NCI-H524 (cell line): ENCODE results near the gene SGMS1.
A peak's percentile ranks its signal among the peaks of the same experiment; 100 is the strongest.

Source experiments
- DNase-seq, 2 experiments: peaks; one replicate each; lab custom pipeline; 2025; lab: John Stamatoyannopoulos, UW

The SGMS1 gene

DNA sequence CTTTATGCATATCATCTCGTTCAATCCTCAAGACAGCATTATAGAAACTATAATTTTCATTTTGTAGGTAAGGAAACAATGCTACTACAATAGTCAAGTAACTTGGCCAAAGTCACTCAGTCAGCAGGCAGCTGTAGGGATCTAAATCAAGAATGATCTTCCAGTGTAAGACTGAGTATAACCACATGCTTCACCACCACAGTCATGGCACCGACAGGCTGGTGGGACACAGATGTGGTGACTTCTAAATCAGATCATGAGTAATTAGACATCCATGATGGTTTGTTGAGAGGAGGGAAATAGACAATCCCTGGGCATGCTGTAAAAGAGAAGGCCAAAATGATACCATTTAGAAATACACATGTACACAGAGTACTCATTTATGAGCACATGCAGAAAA, 288.4 kb downstream of the SGMS1 start:
- no peak for DNase-seq

DNA sequence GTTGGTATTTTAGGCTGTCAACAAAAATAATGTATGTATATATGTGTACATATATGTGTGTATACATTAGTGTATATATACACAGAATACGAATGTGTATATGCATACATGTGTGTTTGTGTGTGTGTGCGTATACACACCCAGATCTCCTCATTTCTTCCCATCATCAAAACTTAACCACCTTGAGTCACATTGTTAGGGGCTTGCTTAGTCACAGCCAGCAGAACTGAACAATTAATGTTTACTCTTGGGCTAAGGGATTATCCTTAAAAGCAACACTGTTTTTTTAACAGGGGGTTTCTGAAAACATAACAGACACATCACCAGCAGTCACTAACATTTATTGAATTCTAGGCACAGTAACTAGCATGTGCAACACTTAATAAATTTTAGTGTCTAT, 289.5 kb downstream of the SGMS1 start:
- no peak for DNase-seq

DNA sequence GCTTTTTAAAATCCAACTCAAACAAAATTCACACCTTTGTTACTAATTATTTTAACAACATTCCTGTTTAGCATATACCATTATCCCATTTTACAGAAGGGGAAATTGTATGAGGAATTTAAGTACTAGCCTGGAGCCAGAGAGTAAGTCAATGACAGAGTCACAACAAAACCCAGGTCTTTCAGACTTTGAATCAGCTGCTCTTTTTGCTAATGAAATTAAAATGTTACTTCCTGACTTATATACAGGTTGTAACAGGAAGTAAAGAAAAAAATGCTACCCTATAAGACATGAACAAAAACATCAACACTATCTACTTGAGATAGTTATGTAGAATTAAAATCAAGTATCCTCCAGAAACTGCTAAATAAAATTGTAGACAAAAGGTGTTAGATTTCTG, 289.9 kb downstream of the SGMS1 start:
- DNase-seq, result no peak

DNA sequence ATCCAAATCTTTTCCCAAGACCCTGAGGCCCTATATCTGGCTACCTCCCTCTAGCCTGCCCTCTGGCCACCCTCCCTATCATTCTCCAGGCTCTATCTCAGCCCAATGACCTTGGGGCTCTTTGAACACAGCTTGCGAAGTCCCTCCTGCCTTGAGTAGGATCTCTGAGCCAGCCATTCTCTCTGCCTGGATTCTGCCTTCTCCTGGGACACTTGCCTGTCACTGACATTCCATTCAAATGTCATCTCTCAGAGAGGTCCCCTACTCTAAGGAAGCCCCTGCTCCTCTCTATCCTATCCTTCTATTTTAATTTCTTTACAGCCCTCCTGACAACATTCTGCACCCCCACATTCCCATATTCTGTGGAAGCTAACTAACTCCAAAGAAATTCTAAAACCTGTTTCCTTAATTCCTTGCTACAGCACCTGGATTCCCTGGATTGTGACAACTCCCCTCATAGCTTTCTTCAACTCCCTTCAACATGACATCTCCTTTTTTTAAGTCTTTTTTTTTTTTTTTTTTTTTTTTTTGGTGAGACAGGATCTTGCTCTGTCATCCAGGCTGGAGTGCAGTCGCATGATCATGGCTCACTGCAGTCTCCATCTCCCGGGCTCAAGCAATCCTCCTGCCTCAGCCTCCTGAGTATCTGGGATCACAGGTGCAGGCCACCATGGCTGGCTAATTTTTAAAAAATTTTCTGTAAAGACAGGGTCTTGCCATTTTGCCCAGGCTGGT, 291.5 kb downstream of the SGMS1 start:
- DNase-seq, result no peak

DNA sequence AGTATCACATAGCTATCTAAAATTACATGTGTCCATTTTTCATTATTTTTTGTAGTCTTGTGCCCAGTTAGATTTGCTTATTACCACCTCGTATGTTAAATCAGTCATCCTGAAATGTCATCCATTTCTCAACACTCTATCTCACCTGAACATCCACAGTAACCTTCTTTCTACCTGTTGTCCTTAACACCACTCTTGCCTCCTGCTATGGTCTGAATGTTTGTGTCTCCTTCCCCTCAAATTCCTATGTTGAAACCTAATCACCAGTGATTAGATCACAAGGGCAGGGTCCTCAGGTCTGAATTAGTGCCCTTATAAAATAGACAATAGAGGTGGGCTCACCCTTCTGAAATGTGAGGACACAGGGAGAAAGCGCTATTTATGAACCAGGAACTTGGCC, 292.3 kb downstream of the SGMS1 start:
- no peak for DNase-seq

DNA sequence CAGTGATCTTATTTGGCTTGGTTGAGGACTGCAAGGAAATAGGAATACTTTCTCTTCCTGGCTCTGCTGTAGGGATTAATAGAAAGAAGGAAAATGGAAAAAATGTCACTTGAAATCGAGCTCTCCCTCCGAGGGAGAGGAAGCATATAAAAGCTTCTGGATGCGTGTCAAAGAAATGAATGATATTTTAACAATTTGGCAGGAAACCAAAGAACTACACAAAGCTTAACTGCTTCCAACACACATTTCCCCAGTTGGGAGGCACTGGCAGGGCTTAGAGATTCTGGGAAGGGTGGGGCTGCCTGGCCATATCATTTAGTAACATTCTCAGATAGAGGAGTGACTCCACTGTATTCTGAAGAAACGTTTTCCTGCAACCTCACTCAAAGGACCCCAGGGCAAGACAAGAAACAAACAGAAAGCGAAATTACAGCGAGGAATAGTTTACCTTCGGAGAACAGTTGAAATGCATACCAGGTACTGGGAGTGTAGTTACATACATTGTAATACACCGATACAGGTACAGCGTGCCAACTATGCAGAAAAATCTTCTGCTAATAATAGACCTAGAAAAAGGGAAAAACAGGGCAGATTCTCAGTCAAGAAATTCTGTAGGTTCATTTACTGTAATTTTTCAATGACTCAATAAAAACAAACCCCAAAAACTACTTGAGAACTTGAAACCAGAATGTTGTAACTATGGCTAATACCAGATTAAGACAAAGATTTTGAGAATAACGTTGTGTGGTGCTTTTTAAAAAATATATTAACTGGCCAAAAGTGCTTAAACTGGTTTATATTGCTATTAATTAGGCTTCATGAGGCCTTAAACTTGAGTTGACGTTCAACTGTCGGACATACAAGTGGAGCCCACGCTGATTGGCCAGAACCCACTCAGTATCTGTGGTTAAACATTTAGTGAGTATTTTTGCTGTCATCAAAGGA, 296.7 kb downstream of the SGMS1 start:
- no peak for DNase-seq

DNA sequence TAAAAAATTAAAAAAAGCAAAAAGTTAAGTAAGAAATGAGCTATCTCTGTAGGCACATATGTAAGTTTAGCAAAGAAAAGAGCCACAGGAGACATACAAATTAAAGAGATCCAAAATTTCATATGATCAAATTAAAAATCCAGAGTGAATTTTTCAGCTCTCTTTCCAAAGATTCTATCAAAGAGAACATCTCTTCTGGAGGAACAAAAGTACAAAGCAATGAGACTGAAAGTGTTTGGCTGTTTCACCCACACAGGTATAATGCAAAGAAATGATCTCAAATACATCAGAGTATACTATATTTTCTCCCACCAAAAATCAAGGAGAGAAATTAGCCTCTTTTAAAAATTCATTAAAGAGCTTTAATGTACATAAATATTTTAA, 297.6 kb downstream of the SGMS1 start:
- no peak for DNase-seq

DNA sequence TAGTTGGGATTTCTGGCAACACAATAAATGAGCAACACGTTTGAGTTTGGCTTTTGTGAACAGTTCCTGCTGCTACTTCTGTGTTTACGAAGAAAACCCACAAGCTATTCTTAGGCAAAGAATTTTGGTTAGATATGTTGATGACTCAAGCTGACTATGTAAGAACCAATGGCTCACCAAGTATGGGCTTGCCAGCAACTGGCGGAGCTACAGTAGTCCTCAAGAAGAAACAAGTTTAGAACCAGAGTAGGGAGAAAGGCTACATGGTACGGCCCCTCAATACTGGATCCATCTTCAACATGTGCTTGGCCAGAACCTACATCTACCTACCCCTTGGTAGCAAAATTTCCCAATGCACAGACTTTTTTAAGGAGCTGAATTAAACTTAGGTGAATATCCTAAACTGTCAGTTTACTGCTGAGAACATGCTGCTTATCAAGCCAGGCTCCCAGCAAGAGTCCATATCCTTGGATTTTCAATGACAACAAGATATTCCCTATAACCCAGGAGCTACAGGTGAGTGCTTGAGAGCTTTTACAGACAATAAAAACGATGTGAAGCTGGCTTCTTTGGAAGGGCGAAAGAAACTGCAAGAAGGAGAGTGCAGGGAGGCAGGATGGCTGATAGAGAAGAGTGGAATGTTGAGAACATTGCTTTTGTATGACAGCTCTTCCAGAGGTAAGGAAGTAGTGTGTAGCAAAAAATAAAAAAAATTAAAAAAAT, 298.1 kb downstream of the SGMS1 start:
- no peak for DNase-seq

DNA sequence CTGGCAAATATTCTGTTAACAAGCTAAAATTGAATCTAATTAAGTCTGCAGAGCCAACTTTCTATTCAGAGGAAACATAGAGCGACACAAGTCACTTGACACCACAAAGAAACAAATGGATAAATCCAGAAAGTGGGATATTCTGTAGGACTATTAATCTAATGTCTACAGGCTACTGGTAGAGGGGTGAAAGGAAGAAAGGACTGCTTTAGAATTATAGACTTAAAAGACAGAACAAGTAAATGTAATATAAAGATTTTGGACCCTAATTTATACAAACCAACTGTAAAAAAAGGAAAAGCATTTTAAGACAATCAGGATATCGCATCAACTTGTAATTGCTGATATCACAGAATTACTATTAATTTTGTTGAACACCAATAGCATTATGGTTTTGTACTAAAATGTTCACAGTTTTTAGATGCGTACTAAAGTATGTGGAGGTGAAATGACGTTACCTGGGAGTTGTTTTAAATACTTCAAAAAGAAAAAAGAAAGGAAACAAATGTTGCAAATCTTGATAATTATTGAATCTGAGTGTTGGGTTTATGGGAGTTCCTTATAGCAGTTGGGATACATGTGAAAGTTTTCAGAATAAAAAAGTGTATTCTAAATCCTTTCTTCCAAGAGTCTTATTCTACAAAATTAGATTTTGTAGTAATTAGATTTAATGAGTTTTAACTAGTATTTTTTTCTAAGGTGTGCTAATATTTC, 298.9 kb downstream of the SGMS1 start:
- DNase-seq, result no peak

DNA sequence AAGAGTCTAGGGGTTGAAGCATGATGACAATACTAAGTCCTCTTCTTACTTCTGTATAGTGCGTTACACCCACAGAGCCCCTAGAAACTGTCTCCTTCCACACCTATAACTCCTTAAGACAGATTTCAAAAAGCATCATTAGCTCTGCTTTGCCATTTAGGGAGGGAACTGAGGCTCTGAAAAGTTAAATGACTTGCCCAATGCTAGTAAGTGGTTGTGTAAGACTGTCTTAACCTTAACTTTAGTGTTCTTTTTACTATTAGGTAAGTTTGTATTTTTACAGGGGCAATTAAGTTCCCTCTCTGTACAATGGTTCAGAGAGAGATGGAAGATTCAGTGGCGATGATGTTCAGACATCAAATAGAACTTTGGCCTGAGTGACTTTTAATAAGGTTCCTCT, 299.7 kb downstream of the SGMS1 start:
- DNase-seq, result no peak

DNA sequence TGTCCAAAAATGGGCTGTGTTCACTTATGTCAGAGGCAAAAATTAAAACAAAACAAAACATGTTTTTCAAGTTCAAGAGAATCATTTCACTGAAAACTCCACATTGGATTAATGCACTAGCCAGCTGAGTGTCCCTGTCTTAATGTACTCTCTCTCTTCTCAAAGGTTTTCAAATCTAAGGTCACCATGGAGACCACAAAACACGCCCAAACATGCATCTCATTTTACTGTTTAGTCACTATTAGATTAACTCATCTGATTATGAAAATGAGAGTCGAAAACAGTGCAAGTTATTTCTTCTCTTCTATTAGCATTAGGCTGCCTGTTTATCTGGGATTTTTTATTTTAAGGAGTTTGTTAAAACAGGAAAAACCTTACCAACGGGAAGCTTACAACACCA, 301.7 kb downstream of the SGMS1 start:
- DNase-seq, result no peak

DNA sequence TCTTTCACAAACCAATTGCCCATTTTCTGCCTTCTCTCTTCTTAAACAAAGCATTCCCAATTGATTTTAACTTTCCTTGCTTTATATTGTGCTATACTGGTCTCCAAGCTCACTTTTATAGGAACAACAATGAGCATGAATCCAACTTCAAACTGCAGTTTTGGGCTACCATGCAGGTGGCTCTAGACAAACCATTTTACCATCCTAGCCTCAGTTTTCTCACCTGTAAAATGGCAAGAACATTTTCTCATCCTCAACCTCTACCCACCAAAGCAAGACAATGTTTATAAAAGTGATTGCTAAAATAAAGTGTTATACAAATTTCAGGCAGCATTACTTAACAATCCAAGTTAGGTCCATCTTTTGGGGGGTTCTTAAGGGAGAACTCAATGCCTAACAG, 305.6 kb downstream of the SGMS1 start:
- DNase-seq, result no peak

DNA sequence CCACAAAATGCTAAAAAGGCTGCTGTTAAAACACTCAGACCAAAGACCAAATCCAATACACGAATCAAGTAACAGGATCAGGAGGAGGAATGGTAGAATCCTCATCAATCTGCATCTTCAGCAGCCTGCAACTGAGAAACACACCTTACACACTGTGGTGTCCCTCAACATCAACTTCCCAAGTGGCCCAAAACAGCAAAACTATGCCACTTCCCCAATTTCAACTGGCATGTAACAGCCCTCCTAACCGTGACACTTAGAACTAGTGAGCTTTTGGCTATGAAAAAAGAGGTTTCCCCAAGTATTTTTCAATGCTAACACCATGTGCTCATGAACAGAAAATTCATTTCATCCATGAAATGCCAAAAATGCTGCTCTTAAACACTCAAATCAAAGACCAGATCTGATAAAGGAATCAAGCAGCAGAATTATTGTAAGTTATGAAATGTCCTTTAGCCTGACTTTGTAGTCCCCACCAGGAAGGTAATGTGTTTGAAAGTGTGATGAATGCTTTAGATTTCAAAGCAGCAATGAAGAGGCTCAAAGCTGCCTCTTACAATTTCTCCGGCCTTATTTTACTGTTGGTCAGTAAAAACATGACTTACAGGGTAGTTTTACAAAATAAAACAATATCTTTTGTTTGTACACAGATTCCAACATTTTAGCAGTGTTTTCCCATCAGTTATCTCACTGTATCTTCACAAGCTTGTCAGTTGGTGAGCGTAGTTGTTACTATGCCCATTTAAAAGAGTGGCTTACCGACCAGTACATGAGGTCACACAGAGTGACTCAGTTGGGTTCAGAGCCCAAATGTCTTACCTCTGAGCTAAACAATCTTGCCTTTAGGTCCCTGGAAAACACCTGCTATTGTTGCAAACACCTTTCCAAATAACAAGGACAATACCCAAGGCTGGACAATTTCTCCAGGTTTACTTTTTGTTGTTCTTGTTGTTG, 306.8 kb downstream of the SGMS1 start:
- no peak for DNase-seq

DNA sequence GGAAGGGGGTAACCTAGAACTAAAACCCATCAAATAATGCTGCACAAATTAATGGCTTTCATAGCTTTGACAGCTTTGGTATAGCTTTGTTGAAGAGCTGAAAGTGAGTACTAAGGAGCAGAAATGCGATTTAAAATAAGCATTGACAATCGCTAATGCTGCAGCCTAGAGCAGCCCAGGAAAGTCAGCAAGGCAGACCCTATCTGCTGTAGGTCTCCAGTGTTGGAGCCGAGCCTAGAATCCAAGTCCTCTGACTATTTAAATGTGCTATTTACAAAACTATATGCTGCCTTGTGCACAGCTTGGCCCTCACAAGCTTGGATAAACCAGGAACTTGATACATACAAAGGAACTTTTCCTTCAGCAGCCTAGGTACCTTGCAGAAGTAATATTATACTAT, 307.6 kb downstream of the SGMS1 start:
- no peak for DNase-seq

DNA sequence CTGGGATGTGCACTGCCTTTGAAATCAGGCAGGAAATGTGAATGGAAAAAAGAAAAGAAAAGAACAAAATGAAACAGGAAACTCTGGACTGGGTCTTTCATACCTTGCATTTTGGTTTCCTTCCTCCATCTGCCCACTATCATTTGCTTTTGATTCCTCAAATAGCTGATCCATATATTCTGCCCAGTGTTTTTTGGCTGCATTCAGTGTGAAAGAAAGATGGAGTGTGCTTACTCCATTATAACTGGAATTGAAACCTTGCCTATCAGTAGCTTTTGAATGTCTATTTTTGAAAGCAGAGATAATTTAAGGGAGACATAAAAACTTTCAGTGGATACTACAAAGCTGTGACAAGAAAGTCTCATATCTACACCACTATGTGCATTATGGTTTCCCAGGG, 308.3 kb downstream of the SGMS1 start:
- no peak for DNase-seq

DNA sequence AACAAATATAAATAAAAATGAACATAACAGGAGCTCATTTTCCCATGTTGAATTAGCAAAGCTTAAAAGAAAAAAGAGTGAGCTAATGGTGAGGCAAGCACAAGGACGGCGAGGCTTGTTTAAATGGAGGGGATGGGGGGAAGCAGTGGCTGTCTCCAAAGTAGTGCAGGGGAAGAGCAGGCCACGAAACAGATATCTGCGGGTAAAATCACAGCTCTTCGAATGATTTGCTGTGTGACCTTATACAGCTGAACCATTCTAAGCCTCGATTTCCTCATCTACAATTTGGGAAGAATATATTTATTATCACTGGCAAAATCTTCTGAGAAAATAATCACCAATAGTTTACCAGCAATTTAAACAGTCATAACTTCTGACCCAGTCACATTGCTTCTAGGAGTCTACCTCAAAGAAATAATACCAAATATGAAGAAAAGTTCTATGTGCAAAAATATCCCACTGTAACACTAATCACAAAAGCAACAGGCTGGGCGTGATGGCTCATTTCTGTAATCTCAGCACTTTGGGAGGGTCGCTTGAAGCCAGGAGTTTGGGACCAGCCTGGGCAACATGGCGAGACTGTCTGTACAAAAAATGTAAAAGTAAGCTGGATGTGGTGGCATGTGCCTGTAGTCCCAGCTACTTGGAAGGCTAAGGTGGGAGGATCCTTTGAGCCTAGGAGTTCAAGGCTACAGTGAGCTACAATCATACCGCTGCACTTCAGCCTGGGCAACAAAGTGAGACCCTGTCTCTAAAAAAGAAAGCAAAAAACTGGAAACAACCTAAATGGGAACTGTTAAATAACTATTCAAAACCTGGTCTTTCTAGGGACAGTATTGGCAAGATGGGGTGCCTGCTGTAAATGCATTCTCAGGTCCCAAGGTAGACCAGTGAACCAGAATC, 309.3 kb downstream of the SGMS1 start:
- DNase-seq, result no peak

DNA sequence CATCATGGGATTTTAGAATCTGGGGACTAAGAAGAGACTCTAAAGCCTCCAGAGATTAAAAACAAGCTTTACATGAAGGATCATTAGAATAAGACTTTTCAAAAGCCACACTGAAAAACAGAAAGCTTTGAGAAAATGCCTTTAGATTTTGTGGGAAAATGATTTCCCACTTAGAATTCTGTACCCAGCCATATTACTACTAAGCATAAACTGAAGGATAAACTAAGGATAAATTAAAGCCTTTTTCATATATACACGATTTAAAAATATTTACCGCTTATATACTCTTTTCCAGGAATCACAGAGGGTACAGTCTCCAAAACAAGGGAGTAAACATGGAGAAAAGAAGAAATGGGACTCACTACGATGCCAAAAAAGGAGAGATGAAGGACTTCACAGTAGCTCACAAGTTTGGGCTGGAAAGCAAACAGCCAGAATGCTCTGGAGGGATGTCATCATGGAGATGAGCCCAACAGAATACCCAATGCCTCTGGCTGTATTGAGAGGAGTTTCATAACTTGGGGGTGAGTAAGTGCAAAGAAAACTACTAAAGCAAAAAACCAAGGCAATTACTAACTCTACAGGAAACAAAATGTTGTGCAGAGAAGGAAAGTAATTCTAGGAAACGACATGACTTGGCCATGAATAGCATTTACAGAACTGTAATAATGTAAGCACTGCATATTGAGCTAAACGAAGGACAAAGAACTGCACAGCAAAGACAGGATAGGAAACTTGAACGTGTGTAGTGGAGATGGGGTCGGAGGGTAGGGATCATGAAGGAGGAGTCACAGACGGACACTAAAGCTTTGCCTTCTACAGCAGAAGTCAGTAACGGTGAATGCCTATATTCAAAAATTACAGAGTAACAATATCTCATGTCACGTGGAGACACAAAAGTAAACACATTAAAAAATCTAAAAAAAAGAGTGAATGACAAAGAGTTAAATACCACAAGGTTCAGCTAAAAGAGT, 311.0 kb downstream of the SGMS1 start:
- DNase-seq, result no peak

DNA sequence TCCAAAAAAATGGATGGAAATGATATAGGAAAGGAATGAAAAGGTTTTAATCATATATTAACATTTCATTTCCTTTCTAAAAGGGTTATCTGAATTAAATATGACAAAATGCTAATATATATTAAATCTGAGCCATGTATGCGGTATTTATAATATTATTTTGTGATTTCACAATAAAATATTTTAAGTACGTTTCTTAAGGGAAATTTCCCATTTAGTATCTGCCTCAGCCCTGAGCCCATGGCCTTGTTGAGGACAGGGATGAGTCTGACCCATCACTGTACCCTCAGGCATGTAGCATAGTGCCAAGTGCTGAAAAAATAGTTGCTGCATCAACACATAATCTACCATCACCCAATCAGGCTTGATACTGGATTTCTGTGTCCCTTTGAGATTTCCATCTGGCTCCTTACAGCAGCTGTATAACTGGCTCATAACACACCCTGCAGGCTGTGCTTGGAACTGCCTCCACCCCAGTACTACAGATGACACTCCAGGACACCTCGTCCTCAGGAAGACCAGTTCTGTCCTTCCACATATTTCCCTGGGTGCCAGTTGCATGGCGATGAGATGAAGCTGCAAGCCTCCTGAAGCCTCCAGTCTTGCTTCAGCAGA, 313.1 kb downstream of the SGMS1 start:
- DNase-seq, result peak in 1 of 2 experiments; percentile 17
